T-helper 2 cell treated with Interferon-gamma antibody and Interleukin-4, amounts not matched to agents 100 ng/mL and 5 ng/mL, for 36 hours (primary cell): ENCODE results near the gene PRRX2. TPM values are rescaled to one million over a fixed set of nuclear protein-coding genes. Genes with fewer than 3 reads are reported as not detected.
"Not testable (repeated sequence)": the region's sequence is repeated elsewhere in the genome, so short reads cannot be mapped to it uniquely, and the experiment has no call there.

Experiments
- intact Hi-C: fragments of 100-400 bp; cut with micrococcal nuclease; formaldehyde crosslinking; loops from one replicate; pipeline ENCODE4 v1.15.1; 2023
- total RNA-seq: library from RNA; stranded (reverse); gene quantifications from 2 replicates; pipeline ENCODE4 v1.2.3, GENCODE V29; 2022

PRRX2 gene
- total RNA-seq, 1 donor from 2014 or later: 0.73 TPM

- intact Hi-C loops: no loop called here
Measured at GRCh38 chr9:129751841-129752801, 86.7 kb downstream of the PRRX2 start.

GRCh38 chr9:129752900-129753729, 87.7 kb downstream of the PRRX2 start, which contains the start of gene PTGES:
PTGES (minus strand) TSS chr9:129753042; CDS start chr9:129753012, 30 bp downstream.
- intact Hi-C loops: no loop called here

GRCh38 chr9:129755151-129755550, 89.7 kb downstream of the PRRX2 start:
- intact Hi-C loops: no loop called here

GRCh38 chr9:129756191-129756590, 90.7 kb downstream of the PRRX2 start:
- intact Hi-C loops: no loop called here

- intact Hi-C loops: no loop called here
Measured at GRCh38 chr9:129757045-129757444, 91.6 kb downstream of the PRRX2 start.

- intact Hi-C loops: no loop called here
Measured at GRCh38 chr9:129759319-129759718, 93.9 kb downstream of the PRRX2 start.

GRCh38 chr9:129759804-129760502, 94.5 kb downstream of the PRRX2 start:
- intact Hi-C loops: no loop called here

- intact Hi-C loops: not testable (repeated sequence)
Measured at GRCh38 chr9:129760784-129761183, 95.3 kb downstream of the PRRX2 start.

- intact Hi-C loops: no loop called here
Measured at GRCh38 chr9:129761293-129761900, 96.0 kb downstream of the PRRX2 start.

- intact Hi-C loops: no loop called here
Measured at GRCh38 chr9:129761901-129762369, 96.5 kb downstream of the PRRX2 start.

- intact Hi-C loops: not testable (repeated sequence)
Measured at GRCh38 chr9:129762370-129762984, 97.0 kb downstream of the PRRX2 start.

GRCh38 chr9:129762985-129763926, 97.8 kb downstream of the PRRX2 start:
- intact Hi-C loops: no loop called here

GRCh38 chr9:129765764-129766317, 100.4 kb downstream of the PRRX2 start:
- intact Hi-C loops: no loop called here

GRCh38 chr9:129768486-129768885, 103.0 kb downstream of the PRRX2 start:
- intact Hi-C loops: no loop called here

- intact Hi-C loops: no loop called here
Measured at GRCh38 chr9:129769669-129770068, 104.2 kb downstream of the PRRX2 start.

GRCh38 chr9:129770741-129771140, 105.3 kb downstream of the PRRX2 start:
- intact Hi-C loops: no loop called here
